Chondrocyte (in vitro differentiated cells): ENCODE data around the gene ADCY5. TPM values are rescaled to one million over a fixed set of nuclear protein-coding genes. Genes with fewer than 3 reads are reported as not detected.

ENCODE experiments used
- DNase-seq: peaks from one replicate; pipeline ENCODE4 v3.0.0; 2021; ENCODE audit warnings: mixed read lengths, low spot score
- H3K27ac Mint-ChIP-seq: one replicate; pipeline ENCODE4 v1.8.0; 2021; ENCODE audit warnings: mild to moderate bottlenecking, moderate library complexity, mixed read lengths; ENCODE audit not compliant: unreplicated experiment
- H3K27me3 Mint-ChIP-seq: 2 replicates; pipeline ENCODE4 v1.8.0; 2021; ENCODE audit warnings: low read depth, mixed read lengths
- H3K36me3 Mint-ChIP-seq: 2 replicates; pipeline ENCODE4 v1.8.0; 2021; ENCODE audit warnings: low read depth, mixed read lengths
- H3K4me1 Mint-ChIP-seq: 2 replicates; pipeline ENCODE4 v1.8.0; 2021; ENCODE audit warnings: low read depth, mild to moderate bottlenecking, mixed read lengths
- H3K4me3 Mint-ChIP-seq: one replicate; pipeline ENCODE4 v1.8.0; 2021; ENCODE audit warnings: mild to moderate bottlenecking, moderate library complexity, mixed read lengths; ENCODE audit not compliant: unreplicated experiment
- H3K9me3 Mint-ChIP-seq: 2 replicates; pipeline ENCODE4 v1.8.0; 2021; ENCODE audit warnings: low read depth, mixed read lengths
- CTCF ChIP-seq: fragments of 200-600 bp; sonication (generic); IDR thresholded peaks from 2 replicates; pipeline ENCODE4 v1.5.0; 2021; ENCODE audit warnings: antibody characterized with exemption, mild to moderate bottlenecking, moderate library complexity
- total RNA-seq: library from RNA; stranded (reverse); gene quantifications from 3 replicates; pipeline ENCODE4 v1.2.1, GENCODE V29; 2021

ADCY5 gene
- total RNA-seq, 1 donor from 2014 or later, result 8.0 TPM

- DNase-seq, result no peak
- Mint-ChIP-seq H3K27ac (no peak overlapping the region), H3K4me1 (no peaks in the 10 kb centered on the region), H3K4me3 (no peak overlapping the region), H3K36me3 (no peaks in the 10 kb centered on the region), H3K9me3 (no peaks in the 10 kb centered on the region), H3K27me3 (peaks cover 54% of the 10 kb centered on the region)
- no peak for TF ChIP-seq CTCF
Observed at GRCh38 chr3:123458255-123458654, 9.4 kb upstream of the ADCY5 start.

GRCh38 chr3:123457841-123458240 is 9.0 kb upstream of the ADCY5 start:
- H3K9me3 Mint-ChIP-seq, result no peaks in the 10 kb centered on the region
- no peak overlapping the region for H3K27ac Mint-ChIP-seq
- H3K4me1 Mint-ChIP-seq, result no peaks in the 10 kb centered on the region
- H3K27me3 Mint-ChIP-seq, result peaks cover 52% of the 10 kb centered on the region
- H3K36me3 Mint-ChIP-seq, result no peaks in the 10 kb centered on the region
- no peak for TF ChIP-seq CTCF
- DNase-seq, result no peak
- no peak overlapping the region for H3K4me3 Mint-ChIP-seq

GRCh38 chr3:123453675-123454074 is 4.8 kb upstream of the ADCY5 start:
- no peaks in the 10 kb centered on the region for H3K4me1 Mint-ChIP-seq
- H3K36me3 Mint-ChIP-seq, result no peaks in the 10 kb centered on the region
- peaks cover 38% of the 10 kb centered on the region for H3K27me3 Mint-ChIP-seq
- no peaks in the 10 kb centered on the region for H3K9me3 Mint-ChIP-seq
- no peak overlapping the region for H3K27ac Mint-ChIP-seq
- no peak for TF ChIP-seq CTCF
- H3K4me3 Mint-ChIP-seq, result no peak overlapping the region
- no peak for DNase-seq

- peaks cover 33% of the 10 kb centered on the region for H3K27me3 Mint-ChIP-seq
Observed at GRCh38 chr3:123451186-123451585, 2.3 kb upstream of the ADCY5 start.

GRCh38 chr3:123449997-123450604 is 1.2 kb upstream of the ADCY5 start:
- no peak for TF ChIP-seq CTCF
- DNase-seq, result no peak
- peak overlapping the region; percentile 71 for H3K4me3 Mint-ChIP-seq
- peaks cover 17% of the 10 kb centered on the region for H3K4me1 Mint-ChIP-seq
- H3K27ac Mint-ChIP-seq, result no peak overlapping the region
- H3K9me3 Mint-ChIP-seq, result no peaks in the 10 kb centered on the region
- H3K27me3 Mint-ChIP-seq, result peaks cover 32% of the 10 kb centered on the region
- H3K36me3 Mint-ChIP-seq, result no peaks in the 10 kb centered on the region

More at GRCh38 chr3:123451186-123451585, 2.3 kb upstream of the ADCY5 start:
- Mint-ChIP-seq H3K36me3 (no peaks in the 10 kb centered on the region), H3K9me3 (no peaks in the 10 kb centered on the region), H3K27ac (no peak overlapping the region), H3K4me3 (no peak overlapping the region), H3K4me1 (peaks cover 9% of the 10 kb centered on the region)
- TF ChIP-seq CTCF, result no peak
- DNase-seq, result no peak
